ENCODE results near the gene TEX14.
A peak's percentile ranks its signal among the peaks of the same experiment; 100 is the strongest.
"Not testable (repeated sequence)": the region's sequence is repeated elsewhere in the genome, so short reads cannot be mapped to it uniquely, and the experiment has no call there.

The TEX14 gene

DNA sequence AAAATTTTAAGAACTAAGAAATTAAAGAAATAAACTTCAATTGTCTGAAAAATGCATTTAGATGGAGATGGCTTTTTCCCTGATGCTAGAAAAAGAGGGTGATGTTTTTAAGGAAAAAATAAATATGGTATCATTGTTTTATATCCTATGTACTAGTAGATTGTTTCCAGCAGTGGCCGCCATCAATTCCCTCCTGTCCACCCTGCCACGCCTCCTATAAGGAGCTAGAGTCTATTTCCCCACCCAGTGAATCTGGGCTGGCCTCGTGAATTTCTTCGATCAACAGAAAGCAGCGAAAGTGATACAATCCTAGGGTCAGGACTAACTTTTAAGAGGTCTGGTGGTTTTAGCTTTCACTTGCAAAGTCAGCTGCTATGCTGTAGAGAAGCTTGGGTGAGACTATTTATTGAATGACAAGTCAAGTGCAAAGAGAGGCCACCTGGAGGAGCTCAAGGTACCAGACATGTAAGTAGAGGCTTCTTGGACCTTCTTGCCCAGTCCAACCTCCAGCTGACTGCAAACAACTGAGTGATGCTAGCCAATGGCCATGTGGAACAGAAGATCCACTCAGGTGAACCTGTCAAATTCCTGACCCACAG, 96.6 kb downstream of the TEX14 start:
- DNase-seq: no peak

DNA sequence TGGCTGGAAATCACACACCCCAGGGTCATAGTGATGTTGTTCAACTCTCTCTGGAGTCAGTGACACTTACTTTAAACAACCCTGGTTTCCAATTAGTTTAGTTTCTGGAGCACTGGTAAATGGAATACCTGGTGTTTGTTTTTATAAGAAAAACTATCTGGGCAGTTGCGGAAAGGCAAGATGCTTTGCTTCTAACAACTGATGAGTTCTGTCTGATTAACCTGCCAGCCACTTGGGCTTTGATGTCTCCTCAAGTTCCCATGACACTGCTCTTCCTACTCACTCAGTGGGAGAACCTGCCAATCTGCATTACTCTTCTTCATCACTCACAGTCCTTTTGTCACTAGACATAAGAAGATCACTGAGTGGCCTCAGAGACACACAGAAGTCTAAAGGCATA, 98.7 kb downstream of the TEX14 start:
- no peak for DNase-seq

DNA sequence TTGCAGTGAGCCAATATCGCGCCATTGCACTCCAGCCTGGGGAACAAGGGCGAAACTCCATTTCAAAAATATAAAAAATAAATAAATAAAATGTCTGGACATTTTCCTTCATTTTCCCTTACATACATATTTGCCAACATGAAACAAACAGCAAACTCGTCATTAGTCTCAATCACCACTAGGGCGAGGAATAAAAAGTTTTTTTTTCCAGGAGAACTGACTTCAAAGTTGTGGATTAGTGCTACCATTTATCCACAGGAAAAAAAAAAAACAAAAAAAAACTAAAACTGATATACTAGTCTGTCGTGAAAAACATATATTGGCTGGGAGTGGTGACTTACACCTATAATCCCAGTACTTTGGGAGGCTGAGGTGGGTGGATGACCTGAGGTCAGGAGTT, 100.4 kb downstream of the TEX14 start:
- no peak for DNase-seq

GRCh38 chr17:58590377-58590776, 101.5 kb downstream of the TEX14 start:
- DNase-seq: no peak

GRCh38 chr17:58587713-58588117, 104.1 kb downstream of the TEX14 start:
- peak; percentile 22 for DNase-seq

- DNase-seq: no peak
These were observed 105.7 kb downstream of the TEX14 start for GRCh38 chr17:58586009-58586644.

GRCh38 chr17:58585554-58585953, 106.3 kb downstream of the TEX14 start:
- DNase-seq: no peak

DNA sequence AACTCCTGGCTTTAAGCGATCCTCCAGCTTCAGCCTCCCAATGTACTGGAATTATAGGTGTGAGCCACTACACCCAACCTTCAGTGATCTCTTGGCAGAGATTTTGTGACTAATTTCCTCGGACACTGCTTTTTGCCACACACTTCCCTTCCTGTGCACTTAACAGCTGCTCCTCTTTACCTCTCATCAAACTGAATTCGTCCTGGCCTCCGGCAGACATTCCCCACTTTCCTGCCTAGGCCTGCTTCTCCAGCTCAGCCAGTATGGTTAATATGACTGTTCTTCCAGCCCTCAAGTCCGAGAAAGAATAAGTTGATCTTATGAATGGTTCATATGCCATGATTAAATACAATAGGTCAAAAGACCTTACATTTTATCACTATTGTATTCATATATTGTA, 108.4 kb downstream of the TEX14 start:
- no peak for DNase-seq

GRCh38 chr17:58582718-58583117, 109.1 kb downstream of the TEX14 start:
- DNase-seq: not testable (repeated sequence)

DNA sequence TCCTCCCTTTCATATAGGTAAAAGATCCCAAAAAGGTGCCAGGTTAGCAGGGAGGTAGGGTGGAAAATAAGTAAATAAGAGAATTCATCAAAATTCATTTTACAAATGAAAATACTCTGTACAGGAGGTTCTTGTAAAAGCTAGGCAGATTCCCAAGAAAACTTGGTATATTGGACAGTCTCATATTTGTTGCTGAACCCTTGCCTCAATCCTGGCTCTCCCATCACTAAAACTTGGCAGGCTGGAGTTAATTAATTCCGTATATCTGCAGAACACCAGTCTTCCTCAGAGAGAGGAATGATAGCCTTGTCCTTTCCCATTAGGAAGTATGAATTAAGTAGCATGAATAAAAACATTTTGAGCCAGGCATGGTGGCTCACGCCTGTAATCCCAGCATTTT, 111.2 kb downstream of the TEX14 start:
- DNase-seq: no peak

DNA sequence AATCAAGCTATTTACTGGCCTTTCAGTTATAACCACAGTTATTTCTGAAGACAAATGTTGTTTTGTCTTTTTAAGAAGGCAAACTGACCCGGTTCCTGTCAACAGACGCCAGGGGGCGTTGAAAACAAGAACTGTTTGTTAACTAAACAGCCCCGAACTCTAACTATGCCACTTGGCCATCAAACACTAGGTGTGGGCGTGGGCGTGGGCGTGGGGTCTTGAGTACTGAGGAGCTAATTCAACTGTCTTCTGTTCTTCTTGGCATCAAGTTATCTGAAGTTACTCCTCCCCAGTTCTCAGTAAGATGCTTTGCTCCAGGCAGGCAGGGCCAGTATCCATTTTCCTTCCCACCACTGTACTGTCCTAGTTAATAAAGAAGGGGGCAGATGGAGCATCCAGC, 114.1 kb downstream of the TEX14 start:
- DNase-seq: no peak

DNA sequence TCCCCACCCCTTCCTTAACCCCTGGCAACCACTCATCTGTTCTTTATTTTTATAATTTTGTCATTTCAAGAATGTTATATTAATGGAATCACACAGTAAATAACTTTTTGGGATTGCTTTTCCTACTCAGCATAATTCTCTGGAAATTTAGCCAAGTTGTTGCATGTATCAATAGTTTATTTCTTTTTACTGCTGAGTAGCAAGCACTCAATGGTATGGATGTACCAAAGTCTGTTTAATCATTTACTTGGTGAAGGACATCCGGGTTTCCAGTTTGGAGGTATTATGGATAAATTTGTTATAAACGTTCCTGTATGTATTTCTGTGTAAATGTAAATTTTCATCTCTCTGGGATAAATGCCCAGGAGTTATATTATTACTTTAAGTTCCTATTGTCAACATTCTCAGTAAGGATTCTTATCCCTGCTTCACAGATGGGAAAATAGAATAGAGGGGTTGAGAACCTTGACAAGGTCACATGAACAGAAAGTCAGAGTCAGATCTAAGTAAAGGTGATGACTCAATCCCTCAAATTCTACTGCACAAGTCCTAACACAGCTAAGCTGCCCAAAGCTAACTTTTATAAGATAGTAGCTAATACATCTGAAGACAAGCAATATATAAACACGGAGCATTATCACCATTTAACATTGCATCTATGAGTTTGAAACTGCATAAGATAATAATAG, 115.0 kb downstream of the TEX14 start:
- no peak for DNase-seq

GRCh38 chr17:58575511-58575910, 116.3 kb downstream of the TEX14 start:
- DNase-seq: no peak

DNA sequence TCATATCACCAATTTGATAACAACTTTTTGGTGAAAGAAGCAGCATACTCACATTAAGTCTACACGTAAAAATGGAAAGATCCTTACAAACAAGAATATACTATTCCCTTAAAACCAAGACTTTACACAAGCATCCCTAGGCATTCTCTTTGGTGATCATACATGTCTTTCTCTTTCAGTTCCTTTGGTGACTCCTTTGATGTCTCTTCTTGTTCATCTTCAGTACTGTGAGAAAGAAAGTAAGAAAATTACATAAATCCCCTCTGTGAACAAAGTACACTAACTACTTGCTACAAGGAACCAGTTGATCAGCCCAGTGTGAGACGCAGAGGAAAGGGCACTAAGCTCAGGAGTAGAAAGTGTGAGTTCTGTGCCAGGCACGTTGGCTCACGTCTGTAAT, 117.8 kb downstream of the TEX14 start:
- no peak for DNase-seq

GRCh38 chr17:58572846-58573245, 119.0 kb downstream of the TEX14 start:
- DNase-seq: no peak

DNA sequence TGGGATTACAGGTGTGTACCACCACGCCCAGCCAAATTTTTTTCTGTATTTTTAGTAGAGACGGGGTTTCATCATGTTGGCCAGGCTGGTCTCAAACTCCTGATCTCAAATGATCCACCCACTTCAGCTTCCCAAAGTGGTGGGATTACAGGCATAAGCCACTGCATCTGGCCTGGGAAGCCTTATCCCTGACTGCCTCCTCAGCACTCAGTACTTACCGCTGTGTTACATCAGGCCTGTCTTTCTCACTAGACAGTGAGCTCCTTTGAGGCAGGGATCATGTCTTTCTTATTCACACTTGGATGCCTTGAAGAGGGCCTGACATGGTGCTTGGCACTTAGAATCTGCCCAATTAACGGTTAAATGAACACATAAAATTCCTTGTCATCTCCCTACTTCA, 121.1 kb downstream of the TEX14 start:
- no peak for DNase-seq

- DNase-seq: no peak
These were observed 122.6 kb downstream of the TEX14 start for GRCh38 chr17:58569196-58569595.

- no peak for DNase-seq
These were observed 123.6 kb downstream of the TEX14 start for GRCh38 chr17:58568044-58568799.

GRCh38 chr17:58565389-58566311, 126.2 kb downstream of the TEX14 start:
- DNase-seq: no peak

GRCh38 chr17:58564971-58565370, 126.9 kb downstream of the TEX14 start:
- DNase-seq: no peak

GRCh38 chr17:58564243-58564642, 127.6 kb downstream of the TEX14 start:
- DNase-seq: no peak

- no peak for DNase-seq
These were observed 131.3 kb downstream of the TEX14 start for GRCh38 chr17:58560511-58560910.

GRCh38 chr17:58557981-58558380, 133.9 kb downstream of the TEX14 start:
- no peak for DNase-seq
